BLaER1 treated with 17β-estradiol and CSF1 and Interleukin-3, amounts not matched to agents 10 nM and 100 nM (cell line): ENCODE results near the gene MINDY2.
"Not testable (repeated sequence)": the region's sequence is repeated elsewhere in the genome, so short reads cannot be mapped to it uniquely, and the experiment has no call there.

ENCODE experiments used
- H3K27ac ChIP-seq, 11 experiments: shearing (Covaris generic); formaldehyde crosslinking; 2 replicates each; pipeline ENCODE4 v1.8.1; 2022
- H3K27me3 ChIP-seq, 11 experiments: shearing (Covaris generic); formaldehyde crosslinking; 2 replicates each; pipeline ENCODE4 v1.8.1; 2022
- H3K36me3 ChIP-seq, 11 experiments: shearing (Covaris generic); formaldehyde crosslinking; 2 replicates each; pipeline ENCODE4 v1.8.1; 2022
- H3K4me1 ChIP-seq, 10 experiments: shearing (Covaris generic); formaldehyde crosslinking; 2 replicates each; pipeline ENCODE4 v1.8.1; 2022
- H3K4me2 ChIP-seq, 11 experiments: shearing (Covaris generic); formaldehyde crosslinking; 2 replicates each; pipeline ENCODE4 v1.8.1; 2022
- H3K4me3 ChIP-seq, 10 experiments: shearing (Covaris generic); formaldehyde crosslinking; 2 replicates each; pipeline ENCODE4 v1.8.1; 2022
- H3K9ac ChIP-seq, 11 experiments: shearing (Covaris generic); formaldehyde crosslinking; 2 replicates each; pipeline ENCODE4 v1.8.1; 2022
- H3K9me3 ChIP-seq, 11 experiments: shearing (Covaris generic); formaldehyde crosslinking; replicated peaks in 1 of 11; 2 replicates each; pipeline ENCODE4 v1.8.1; 2022
- H4K20me1 ChIP-seq, 11 experiments: shearing (Covaris generic); formaldehyde crosslinking; 2 replicates each; pipeline ENCODE4 v1.8.1; 2022
- Cebpa-rat ChIP-seq, 11 experiments: shearing (Covaris generic); IDR thresholded peaks; 2 replicates each; pipeline ENCODE4 v1.8.1; 2022

MINDY2 gene

GRCh38 chr15:58854593-58854992 is 83.5 kb downstream of the MINDY2 start:
- Histone ChIP-seq H3K4me2 (no peak overlapping the region), H3K27me3 (no peaks in the 10 kb centered on the region), H3K36me3 (peaks cover 28 to 74% (median 45%) of the 10 kb centered on the region in 11 experiments; a peak in 21 of 22 replicates), H3K27ac (no peak overlapping the region), H3K9ac (no peak overlapping the region), H3K4me3 (no peak overlapping the region), H3K9me3 (no peaks in the 10 kb centered on the region), H4K20me1 (peaks cover 0 to 4% (median 0%) of the 10 kb centered on the region in 11 experiments; a peak in 2 of 22 replicates), H3K4me1 (no peaks in the 10 kb centered on the region)
- no peak for TF ChIP-seq Cebpa-rat (IDR thresholded peaks at IDR 0.05)

- no peaks in the 10 kb centered on the region for H3K9me3 ChIP-seq
- H3K4me2 ChIP-seq: no peak overlapping the region
- no peak for TF ChIP-seq Cebpa-rat (IDR thresholded peaks at IDR 0.05)
- H4K20me1 ChIP-seq: no peaks in the 10 kb centered on the region; a peak in 1 of 22 replicates
- H3K4me1 ChIP-seq: no peaks in the 10 kb centered on the region
- no peak overlapping the region for H3K9ac ChIP-seq
- H3K4me3 ChIP-seq: no peak overlapping the region
- no peaks in the 10 kb centered on the region for H3K27me3 ChIP-seq
- H3K27ac ChIP-seq: no peak overlapping the region
- H3K36me3 ChIP-seq: peaks cover 24 to 61% (median 36%) of the 10 kb centered on the region in 11 experiments; a peak in 21 of 22 replicates
These were observed 85.0 kb downstream of the MINDY2 start for GRCh38 chr15:58856086-58856485.

GRCh38 chr15:58856621-58857020 is 85.5 kb downstream of the MINDY2 start:
- peaks cover 20 to 55% (median 32%) of the 10 kb centered on the region in 11 experiments; a peak in 21 of 22 replicates for H3K36me3 ChIP-seq
- H3K4me3 ChIP-seq, H3K9me3 ChIP-seq, H3K4me1 ChIP-seq, H3K27me3 ChIP-seq, H3K27ac ChIP-seq, H3K9ac ChIP-seq, H4K20me1 ChIP-seq, H3K4me2 ChIP-seq: not testable (repeated sequence)

- peaks cover 0 to 14% (median 6%) of the 10 kb centered on the region in 10 experiments; a peak in 9 of 20 replicates for H3K4me1 ChIP-seq
- peaks cover 12 to 19% (median 16%) of the 10 kb centered on the region in 11 experiments for H3K27me3 ChIP-seq
These were observed 91.2 kb downstream of the MINDY2 start for GRCh38 chr15:58862326-58862725.

GRCh38 chr15:58864602-58865424 is 93.7 kb downstream of the MINDY2 start:
- H3K4me3 ChIP-seq: no peak overlapping the region; a peak in 1 of 20 replicates
- peaks cover 0 to 14% (median 6%) of the 10 kb centered on the region in 10 experiments; a peak in 9 of 20 replicates for H3K4me1 ChIP-seq
- TF ChIP-seq Cebpa-rat (IDR thresholded peaks at IDR 0.05): no peak
- H4K20me1 ChIP-seq: no peaks in the 10 kb centered on the region
- peak overlapping the region; percentile 21 to 56 (median 44); a peak in 17 of 22 replicates for H3K4me2 ChIP-seq
- peaks cover 12 to 19% (median 16%) of the 10 kb centered on the region in 11 experiments for H3K27me3 ChIP-seq
- H3K9ac ChIP-seq: no peak overlapping the region
- peaks cover 0 to 11% (median 9%) of the 10 kb centered on the region in 11 experiments; a peak in 11 of 22 replicates for H3K9me3 ChIP-seq
- no peaks in the 10 kb centered on the region for H3K36me3 ChIP-seq
- H3K27ac ChIP-seq: no peak overlapping the region

More at GRCh38 chr15:58862326-58862725, 91.2 kb downstream of the MINDY2 start:
- H3K4me3 ChIP-seq: no peak overlapping the region
- TF ChIP-seq Cebpa-rat (IDR thresholded peaks at IDR 0.05): no peak
- no peak overlapping the region for H3K9ac ChIP-seq
- no peak overlapping the region for H3K4me2 ChIP-seq
- H3K27ac ChIP-seq: no peak overlapping the region
- no peaks in the 10 kb centered on the region for H4K20me1 ChIP-seq
- H3K36me3 ChIP-seq: peaks cover 0 to 3% (median 0%) of the 10 kb centered on the region in 11 experiments; a peak in 2 of 22 replicates
- H3K9me3 ChIP-seq: peaks cover 0 to 11% (median 9%) of the 10 kb centered on the region in 11 experiments; a peak in 11 of 22 replicates

- H3K9me3 ChIP-seq: peaks cover 0 to 11% (median 9%) of the 10 kb centered on the region in 11 experiments; a peak in 11 of 22 replicates
- H3K27ac ChIP-seq: no peak overlapping the region
- peaks cover 0 to 14% (median 6%) of the 10 kb centered on the region in 10 experiments; a peak in 9 of 20 replicates for H3K4me1 ChIP-seq
- H4K20me1 ChIP-seq: no peaks in the 10 kb centered on the region
- H3K36me3 ChIP-seq: no peaks in the 10 kb centered on the region
- TF ChIP-seq Cebpa-rat (IDR thresholded peaks at IDR 0.05): no peak
- H3K9ac ChIP-seq: no peak overlapping the region
- peak overlapping the region in 3 of 11 experiments; percentile 44 to 54 (median 47); a peak in 4 of 22 replicates for H3K4me2 ChIP-seq
- H3K4me3 ChIP-seq: no peak overlapping the region
- H3K27me3 ChIP-seq: peaks cover 12 to 19% (median 16%) of the 10 kb centered on the region in 11 experiments
These were observed 94.4 kb downstream of the MINDY2 start for GRCh38 chr15:58865425-58865880.

GRCh38 chr15:58867926-58868325 is 96.8 kb downstream of the MINDY2 start:
- H4K20me1 ChIP-seq: no peaks in the 10 kb centered on the region
- H3K27ac ChIP-seq: no peak overlapping the region
- H3K9me3 ChIP-seq: peaks cover 0 to 11% (median 9%) of the 10 kb centered on the region in 11 experiments; a peak in 11 of 22 replicates
- H3K4me3 ChIP-seq: no peak overlapping the region
- H3K4me2 ChIP-seq: no peak overlapping the region
- TF ChIP-seq Cebpa-rat (IDR thresholded peaks at IDR 0.05): no peak
- H3K9ac ChIP-seq: no peak overlapping the region
- no peaks in the 10 kb centered on the region for H3K36me3 ChIP-seq
- H3K27me3 ChIP-seq: peaks cover 12 to 19% (median 16%) of the 10 kb centered on the region in 11 experiments
- peaks cover 0 to 14% (median 6%) of the 10 kb centered on the region in 10 experiments; a peak in 9 of 20 replicates for H3K4me1 ChIP-seq

GRCh38 chr15:58870451-58870850 is 99.3 kb downstream of the MINDY2 start:
- Histone ChIP-seq H3K27ac (no peak overlapping the region), H3K9me3 (peaks cover 0 to 4% (median 2%) of the 10 kb centered on the region in 11 experiments; a peak in 8 of 22 replicates), H3K27me3 (peaks cover 0 to 3% (median 2%) of the 10 kb centered on the region in 11 experiments; a peak in 14 of 22 replicates), H3K4me1 (peaks cover 0 to 22% (median 0%) of the 10 kb centered on the region in 10 experiments; a peak in 6 of 20 replicates), H4K20me1 (no peaks in the 10 kb centered on the region), H3K4me3 (no peak overlapping the region), H3K4me2 (no peak overlapping the region), H3K9ac (no peak overlapping the region), H3K36me3 (peaks cover 0 to 10% (median 0%) of the 10 kb centered on the region in 11 experiments; a peak in 4 of 22 replicates)
- no peak for TF ChIP-seq Cebpa-rat (IDR thresholded peaks at IDR 0.05)

- Histone ChIP-seq H3K27me3 (no peaks in the 10 kb centered on the region), H3K9me3 (0 out of 22 replicates have a peak, but pooled peaks cover 0 to 4% (median 0%) of the 10 kb centered on the region in 11 experiments), H3K4me2 (peak overlapping the region in 1 of 11 experiments; percentile 18; a peak in 1 of 22 replicates), H3K4me1 (peaks cover 0 to 14% (median 0%) of the 10 kb centered on the region in 10 experiments; a peak in 6 of 20 replicates), H3K9ac (no peak overlapping the region), H3K27ac (no peak overlapping the region), H3K4me3 (no peak overlapping the region), H4K20me1 (peaks cover 0 to 4% (median 0%) of the 10 kb centered on the region in 11 experiments; a peak in 2 of 22 replicates), H3K36me3 (peaks cover 15 to 39% (median 22%) of the 10 kb centered on the region in 11 experiments)
- no peak for TF ChIP-seq Cebpa-rat (IDR thresholded peaks at IDR 0.05)
These were observed 102.2 kb downstream of the MINDY2 start for GRCh38 chr15:58873267-58873666.
